ENCODE results near the gene FCAMR.

DNA sequence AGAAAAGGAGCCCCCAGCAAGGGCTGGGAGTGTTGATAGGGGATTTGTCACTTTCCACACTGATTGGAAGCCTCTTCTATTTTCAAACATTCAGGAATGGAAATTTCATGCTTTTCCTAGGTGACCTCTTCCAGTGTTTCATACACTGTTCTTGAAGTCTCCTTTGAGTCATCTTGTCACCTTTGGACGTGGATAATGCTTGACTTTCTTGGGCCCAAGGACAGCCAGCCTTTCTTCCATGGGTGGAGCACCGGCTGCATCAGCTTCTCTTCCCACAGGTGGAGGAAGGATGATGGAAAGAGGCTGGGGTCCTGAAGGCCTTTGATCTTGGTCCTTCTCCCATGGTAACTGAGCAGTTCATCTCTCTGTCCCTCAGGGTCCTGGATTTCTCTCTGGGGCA is 12.1 kb downstream of the FCAMR start:
- no peak for TF ChIP-seq HMGA2 (CRISPR knock-in tag; IDR thresholded peaks at IDR 0.05)
- TF ChIP-seq, protein P1, sequence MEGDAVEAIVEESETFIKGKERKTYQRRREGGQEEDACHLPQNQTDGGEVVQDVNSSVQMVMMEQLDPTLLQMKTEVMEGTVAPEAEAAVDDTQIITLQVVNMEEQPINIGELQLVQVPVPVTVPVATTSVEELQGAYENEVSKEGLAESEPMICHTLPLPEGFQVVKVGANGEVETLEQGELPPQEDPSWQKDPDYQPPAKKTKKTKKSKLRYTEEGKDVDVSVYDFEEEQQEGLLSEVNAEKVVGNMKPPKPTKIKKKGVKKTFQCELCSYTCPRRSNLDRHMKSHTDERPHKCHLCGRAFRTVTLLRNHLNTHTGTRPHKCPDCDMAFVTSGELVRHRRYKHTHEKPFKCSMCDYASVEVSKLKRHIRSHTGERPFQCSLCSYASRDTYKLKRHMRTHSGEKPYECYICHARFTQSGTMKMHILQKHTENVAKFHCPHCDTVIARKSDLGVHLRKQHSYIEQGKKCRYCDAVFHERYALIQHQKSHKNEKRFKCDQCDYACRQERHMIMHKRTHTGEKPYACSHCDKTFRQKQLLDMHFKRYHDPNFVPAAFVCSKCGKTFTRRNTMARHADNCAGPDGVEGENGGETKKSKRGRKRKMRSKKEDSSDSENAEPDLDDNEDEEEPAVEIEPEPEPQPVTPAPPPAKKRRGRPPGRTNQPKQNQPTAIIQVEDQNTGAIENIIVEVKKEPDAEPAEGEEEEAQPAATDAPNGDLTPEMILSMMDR (IDR thresholded peaks at IDR 0.05) = no peak
- TF ChIP-seq NFE2L1 (CRISPR knock-in tag; IDR thresholded peaks at IDR 0.05) = no peak

Data from WTC11 (cell line).